ENCODE measurements around the gene CSRNP3. TPM values are rescaled to one million over a fixed set of nuclear protein-coding genes. Genes with fewer than 3 reads are reported as not detected.
A peak's percentile ranks its signal among the peaks of the same experiment; 100 is the strongest.

Gene CSRNP3
- total RNA-seq, 1 donor from 2014 or later: 14.6 TPM

DNA sequence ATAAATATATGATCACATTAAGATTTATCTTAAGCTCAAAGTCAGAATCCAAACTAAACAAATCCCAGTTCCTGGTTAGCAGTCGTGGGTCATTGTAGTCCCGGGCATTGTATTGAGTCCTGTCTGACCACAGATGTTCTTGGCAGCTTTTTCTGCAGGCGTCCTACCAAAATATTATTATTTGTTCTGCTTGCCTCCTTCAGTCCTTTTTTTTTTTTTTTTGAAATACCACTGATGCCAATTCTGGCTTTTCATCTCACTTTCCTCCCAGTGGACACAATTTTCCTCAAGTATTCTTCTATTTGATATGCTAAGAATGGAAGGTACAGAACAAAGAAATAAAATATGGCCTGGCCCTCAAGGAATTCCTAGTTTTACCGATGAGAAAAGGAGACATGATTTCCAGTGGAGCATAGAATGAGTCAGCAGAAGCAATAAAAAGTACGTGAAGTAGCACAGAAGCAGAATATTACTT, 151.6 kb downstream of the CSRNP3 start:
- peaks cover 37% of the 10 kb centered on the region for H3K4me1 Mint-ChIP-seq (ENCODE audit: unreplicated experiment)
- peak overlapping the region; percentile 58 for H3K27ac Mint-ChIP-seq (ENCODE audit: unreplicated experiment)
- H3K4me3 Mint-ChIP-seq (ENCODE audit: unreplicated experiment): no peak overlapping the region
- H3K27me3 Mint-ChIP-seq (ENCODE audit: unreplicated experiment): peaks cover 2% of the 10 kb centered on the region
- H3K36me3 Mint-ChIP-seq (ENCODE audit: low read depth, unreplicated experiment): peaks cover 3% of the 10 kb centered on the region
- TF ChIP-seq CTCF (IDR thresholded peaks at IDR 0.05; ENCODE audit: unreplicated experiment): no peak
- DNase-seq (ENCODE audit: low spot score): no peak
- no peaks in the 10 kb centered on the region for H3K9me3 Mint-ChIP-seq (ENCODE audit: unreplicated experiment)

DNA sequence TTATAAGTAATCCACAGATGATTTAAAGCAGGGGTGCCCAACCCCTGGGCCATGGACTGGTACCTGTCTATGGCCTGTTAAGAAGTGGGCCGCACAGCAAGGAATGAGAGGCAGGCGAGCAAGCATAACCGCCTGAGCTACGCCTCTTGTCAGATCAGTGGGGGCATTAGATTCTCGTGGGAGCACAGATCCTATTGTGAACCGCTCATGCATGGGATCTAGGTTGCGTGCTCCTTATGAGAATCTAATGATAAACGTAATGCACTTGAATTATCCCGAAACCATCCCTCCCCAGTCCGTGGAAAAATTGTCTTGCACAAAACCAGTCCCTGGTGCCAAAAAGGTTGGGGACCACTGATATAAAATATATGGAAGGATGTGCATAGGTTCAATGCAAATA, 153.7 kb downstream of the CSRNP3 start:
- peaks cover 36% of the 10 kb centered on the region for H3K4me1 Mint-ChIP-seq (ENCODE audit: unreplicated experiment)
- H3K27me3 Mint-ChIP-seq (ENCODE audit: unreplicated experiment): peaks cover 2% of the 10 kb centered on the region
- no peak overlapping the region for H3K27ac Mint-ChIP-seq (ENCODE audit: unreplicated experiment)
- H3K9me3 Mint-ChIP-seq (ENCODE audit: unreplicated experiment): no peaks in the 10 kb centered on the region
- no peak for TF ChIP-seq CTCF (IDR thresholded peaks at IDR 0.05; ENCODE audit: unreplicated experiment)
- peaks cover 2% of the 10 kb centered on the region for H3K36me3 Mint-ChIP-seq (ENCODE audit: low read depth, unreplicated experiment)
- H3K4me3 Mint-ChIP-seq (ENCODE audit: unreplicated experiment): no peak overlapping the region
- DNase-seq (ENCODE audit: low spot score): no peak

GRCh38 chr2:165623783-165624469, 154.4 kb downstream of the CSRNP3 start:
- Mint-ChIP-seq H3K4me1 (ENCODE audit: unreplicated experiment) (peaks cover 33% of the 10 kb centered on the region), H3K9me3 (ENCODE audit: unreplicated experiment) (no peaks in the 10 kb centered on the region), H3K27me3 (ENCODE audit: unreplicated experiment) (peaks cover 2% of the 10 kb centered on the region), H3K36me3 (ENCODE audit: low read depth, unreplicated experiment) (no peaks in the 10 kb centered on the region), H3K27ac (ENCODE audit: unreplicated experiment) (peak overlapping the region; percentile 80), H3K4me3 (ENCODE audit: unreplicated experiment) (no peak overlapping the region)
- no peak for DNase-seq (ENCODE audit: low spot score)
- TF ChIP-seq CTCF (IDR thresholded peaks at IDR 0.05; ENCODE audit: unreplicated experiment): no peak

- H3K27me3 Mint-ChIP-seq (ENCODE audit: unreplicated experiment): peaks cover 2% of the 10 kb centered on the region
- no peak for DNase-seq (ENCODE audit: low spot score)
- peaks cover 33% of the 10 kb centered on the region for H3K4me1 Mint-ChIP-seq (ENCODE audit: unreplicated experiment)
- H3K4me3 Mint-ChIP-seq (ENCODE audit: unreplicated experiment): no peak overlapping the region
- H3K9me3 Mint-ChIP-seq (ENCODE audit: unreplicated experiment): no peaks in the 10 kb centered on the region
- peak overlapping the region; percentile 80 for H3K27ac Mint-ChIP-seq (ENCODE audit: unreplicated experiment)
- no peaks in the 10 kb centered on the region for H3K36me3 Mint-ChIP-seq (ENCODE audit: low read depth, unreplicated experiment)
- TF ChIP-seq CTCF (IDR thresholded peaks at IDR 0.05; ENCODE audit: unreplicated experiment): no peak
Observed at GRCh38 chr2:165624470-165624800, 154.9 kb downstream of the CSRNP3 start.

DNA sequence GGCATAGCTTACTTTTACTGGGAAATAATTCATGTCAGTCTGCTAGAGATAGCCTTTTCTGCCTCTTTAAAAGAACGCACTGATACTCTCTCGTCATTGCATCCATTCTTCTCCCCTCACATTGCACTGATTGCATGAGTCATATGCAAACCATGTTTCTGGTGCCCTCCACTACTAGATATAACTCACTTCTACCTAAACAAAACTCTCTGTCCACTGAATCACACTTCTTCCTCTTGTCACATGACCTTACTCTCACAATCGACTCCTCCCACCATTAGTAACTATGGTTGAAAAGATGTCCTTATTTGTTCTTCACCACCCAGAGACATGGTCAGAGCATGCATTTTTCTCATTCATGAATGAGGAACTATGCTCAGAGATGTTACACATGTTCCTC, 158.0 kb downstream of the CSRNP3 start:
- no peak overlapping the region for H3K4me3 Mint-ChIP-seq (ENCODE audit: unreplicated experiment)
- peaks cover 35% of the 10 kb centered on the region for H3K4me1 Mint-ChIP-seq (ENCODE audit: unreplicated experiment)
- peaks cover 2% of the 10 kb centered on the region for H3K27me3 Mint-ChIP-seq (ENCODE audit: unreplicated experiment)
- no peaks in the 10 kb centered on the region for H3K36me3 Mint-ChIP-seq (ENCODE audit: low read depth, unreplicated experiment)
- TF ChIP-seq CTCF (IDR thresholded peaks at IDR 0.05; ENCODE audit: unreplicated experiment): no peak
- H3K27ac Mint-ChIP-seq (ENCODE audit: unreplicated experiment): no peak overlapping the region
- no peaks in the 10 kb centered on the region for H3K9me3 Mint-ChIP-seq (ENCODE audit: unreplicated experiment)
- no peak for DNase-seq (ENCODE audit: low spot score)
